Lower lobe of right lung (tissue), 2 donors: Measurements from ENCODE around the gene LRRIQ1. TPM values are rescaled to one million over a fixed set of nuclear protein-coding genes. Genes with fewer than 3 reads are reported as not detected.
A peak's percentile ranks its signal among the peaks of the same experiment; 100 is the strongest.

ENCODE experiments used
- ATAC-seq, 2 donors: fragments of 200-7000 bp; cut with Tn5 transposase; one replicate each; pipeline ENCODE4 v1.9.1; 2020 to 2022; ENCODE audit warnings: mild to moderate bottlenecking in 2 of 2, moderate library complexity in 2 of 2
- DNase-seq: peaks from one replicate; pipeline ENCODE4 v3.0.0-alpha.2; 2020
- H3K27ac ChIP-seq: fragments of 200-600 bp; one replicate; pipeline ENCODE4 v1.8.0; 2022
- H3K27me3 ChIP-seq: fragments of 200-600 bp; one replicate; pipeline ENCODE4 v1.8.0; 2022; ENCODE audit warnings: low read depth
- H3K36me3 ChIP-seq: fragments of 200-600 bp; one replicate; pipeline ENCODE4 v1.8.0; 2022; ENCODE audit warnings: mild to moderate bottlenecking
- H3K4me1 ChIP-seq: fragments of 200-600 bp; one replicate; pipeline ENCODE4 v1.8.0; 2022
- H3K4me3 ChIP-seq: fragments of 200-600 bp; one replicate; pipeline ENCODE4 v1.8.0; 2022; ENCODE audit warnings: mild to moderate bottlenecking
- H3K9me3 ChIP-seq: fragments of 200-600 bp; one replicate; pipeline ENCODE4 v1.8.0; 2022
- CTCF ChIP-seq: fragments of 200-600 bp; IDR thresholded peaks from one replicate; pipeline ENCODE4 v1.8.0; 2022; ENCODE audit warnings: antibody characterized with exemption, mild to moderate bottlenecking
- intact Hi-C: fragments of 100-400 bp; cut with DNase I; formaldehyde crosslinking; loops from one replicate; pipeline ENCODE4 v1.11.0; 2022
- total RNA-seq: library from RNA; stranded (reverse); fragmentation: NEBNext Ultra II Directional; extraction: Animal tissue kit (Norgen Biotek cat#: 25700); gene quantifications from one replicate; pipeline ENCODE4 v1.2.1, GENCODE V29; 2021
- donor health status: DM: no; HTN: yes; CAD: no; lungs with severe emphysema.

LRRIQ1 gene
- total RNA-seq, 1 donor from 2014 or later: 10.6 TPM

GRCh38 chr12:85029456-85029855 lies 6.7 kb upstream of the LRRIQ1 start:
- H3K4me1 ChIP-seq: no peaks in the 10 kb centered on the region
- intact Hi-C loops: loop anchor here (10.0 kb wide), 1 partner anchor 155 kb away; no protein-coding TSS in a partner anchor
- H3K9me3 ChIP-seq: no peaks in the 10 kb centered on the region
- no peaks in the 10 kb centered on the region for H3K27me3 ChIP-seq
- H3K36me3 ChIP-seq: no peaks in the 10 kb centered on the region
- TF ChIP-seq CTCF: peak; percentile 48
- no peak for ATAC-seq
- H3K4me3 ChIP-seq: no peak overlapping the region
- no peak overlapping the region for H3K27ac ChIP-seq
- no peak for DNase-seq

- no peak for TF ChIP-seq CTCF
- no peak for DNase-seq
- peak in 1 of 2 donors; percentile 43 for ATAC-seq
These were observed 582 bp downstream of the LRRIQ1 start for GRCh38 chr12:85036733-85037132.

GRCh38 chr12:85041395-85041794 lies 5.2 kb downstream of the LRRIQ1 start:
- no peaks in the 10 kb centered on the region for H3K4me1 ChIP-seq
- H3K27ac ChIP-seq: no peak overlapping the region
- H3K36me3 ChIP-seq: no peaks in the 10 kb centered on the region
- no peak overlapping the region for H3K4me3 ChIP-seq
- intact Hi-C loops: no loop called here
- H3K27me3 ChIP-seq: no peaks in the 10 kb centered on the region
- TF ChIP-seq CTCF: no peak
- ATAC-seq: no peak
- H3K9me3 ChIP-seq: no peaks in the 10 kb centered on the region
- no peak for DNase-seq

More at GRCh38 chr12:85036733-85037132, 582 bp downstream of the LRRIQ1 start:
- Histone ChIP-seq H3K4me1 (no peaks in the 10 kb centered on the region), H3K9me3 (no peaks in the 10 kb centered on the region), H3K36me3 (no peaks in the 10 kb centered on the region), H3K27ac (no peak overlapping the region), H3K4me3 (peak overlapping the region; percentile 53), H3K27me3 (no peaks in the 10 kb centered on the region)
- intact Hi-C loops: no loop called here

- no peak for TF ChIP-seq CTCF
These were observed 7.7 kb downstream of the LRRIQ1 start for GRCh38 chr12:85043829-85044228.

GRCh38 chr12:85057370-85057963 lies 21.3 kb downstream of the LRRIQ1 start:
- Histone ChIP-seq H3K4me1 (no peaks in the 10 kb centered on the region), H3K4me3 (no peak overlapping the region), H3K36me3 (no peaks in the 10 kb centered on the region), H3K27me3 (no peaks in the 10 kb centered on the region), H3K27ac (no peak overlapping the region), H3K9me3 (no peaks in the 10 kb centered on the region)
- intact Hi-C loops: no loop called here
- TF ChIP-seq CTCF: peak; percentile 73
- DNase-seq: no peak
- ATAC-seq: peak in 1 of 2 donors; percentile 64

More at GRCh38 chr12:85043829-85044228, 7.7 kb downstream of the LRRIQ1 start:
- no peak overlapping the region for H3K27ac ChIP-seq
- DNase-seq: no peak
- ATAC-seq: no peak
- no peaks in the 10 kb centered on the region for H3K9me3 ChIP-seq
- no peaks in the 10 kb centered on the region for H3K27me3 ChIP-seq
- H3K4me1 ChIP-seq: no peaks in the 10 kb centered on the region
- intact Hi-C loops: no loop called here
- no peak overlapping the region for H3K4me3 ChIP-seq
- no peaks in the 10 kb centered on the region for H3K36me3 ChIP-seq
